Measurements from ENCODE around the gene FIGLA. TPM values are rescaled to one million over a fixed set of nuclear protein-coding genes. Genes with fewer than 3 reads are reported as not detected.
A peak's percentile ranks its signal among the peaks of the same experiment; 100 is the strongest.
"Not testable (repeated sequence)": the region's sequence is repeated elsewhere in the genome, so short reads cannot be mapped to it uniquely, and the experiment has no call there.

The FIGLA gene
- total and polyA plus RNA-seq, 5 experiments from 2014 or later: not detected

DNA sequence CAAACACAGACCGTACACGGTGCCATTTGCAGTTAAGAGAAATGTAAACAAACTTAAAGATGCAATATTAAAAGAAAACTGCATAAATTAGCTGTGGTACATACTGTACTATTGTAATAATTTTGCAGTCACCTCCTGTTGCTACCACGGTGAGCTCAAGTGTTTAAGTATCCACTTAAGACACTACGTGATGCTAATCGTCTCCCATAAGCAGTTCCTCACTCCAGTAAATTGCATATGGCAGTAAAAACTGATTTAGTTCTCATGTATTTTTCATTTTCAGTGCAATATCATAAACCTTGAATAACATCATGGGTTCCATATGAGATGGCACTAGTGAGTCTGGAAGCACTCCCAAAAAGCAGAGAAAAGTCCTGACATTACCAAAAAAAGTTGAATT lies 15.6 kb upstream of the FIGLA start:
- H3K27me3 Mint-ChIP-seq: peaks cover 0 to 2% (median 0%) of the 10 kb centered on the region in 5 donors
- no peaks in the 10 kb centered on the region for H3K4me1 Mint-ChIP-seq
- no peak overlapping the region for H3K4me3 Mint-ChIP-seq
- no peak overlapping the region for H3K27ac Mint-ChIP-seq
- peaks cover 0 to 4% (median 0%) of the 10 kb centered on the region in 3 donors for H3K36me3 Mint-ChIP-seq
- no peak for ATAC-seq
- H3K9me3 Mint-ChIP-seq: peaks cover 0 to 3% (median 0%) of the 10 kb centered on the region in 9 donors
- no peak for DNase-seq
- POLR2A ChIA-PET: no interaction called here

GRCh38 chr2:70801607-70802263 lies 11.3 kb upstream of the FIGLA start:
- Mint-ChIP-seq H3K9me3 (peaks cover 0 to 11% (median 6%) of the 10 kb centered on the region in 9 donors), H3K4me1 (peaks cover 0 to 3% (median 0%) of the 10 kb centered on the region in 4 donors), H3K36me3 (peaks cover 0 to 9% (median 8%) of the 10 kb centered on the region in 3 donors), H3K4me3 (no peak overlapping the region), H3K27ac (no peak overlapping the region), H3K27me3 (peaks cover 0 to 38% (median 5%) of the 10 kb centered on the region in 5 donors)
- DNase-seq: no peak
- POLR2A ChIA-PET: interaction anchor here (0.6 kb wide), 1 partner anchor 13 kb away, joined by 3 read pairs; no protein-coding TSS in a partner anchor
- ATAC-seq: no peak

DNA sequence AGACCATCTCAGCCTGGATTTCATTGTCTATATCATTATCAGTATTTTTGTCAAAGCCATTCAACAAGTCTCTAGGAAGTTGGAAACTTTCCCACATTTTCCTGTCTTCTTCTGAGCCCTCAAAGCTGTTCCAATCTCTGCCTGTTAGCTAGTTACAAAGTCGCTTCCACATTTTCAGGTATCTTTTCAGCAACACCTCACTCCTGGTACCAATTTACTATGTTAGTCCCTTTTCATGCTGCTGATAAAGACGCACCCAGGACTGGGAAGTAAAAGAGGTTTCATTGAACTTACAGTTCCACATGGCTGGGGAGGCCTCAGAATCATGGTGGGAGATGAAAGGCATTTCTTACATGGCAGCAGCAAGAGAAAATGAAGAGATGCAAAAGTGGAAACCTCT lies 9.3 kb upstream of the FIGLA start:
- Mint-ChIP-seq H3K4me3 (no peak overlapping the region), H3K36me3 (peaks cover 0 to 9% (median 8%) of the 10 kb centered on the region in 3 donors), H3K27ac (no peak overlapping the region), H3K4me1 (peaks cover 0 to 3% (median 0%) of the 10 kb centered on the region in 4 donors), H3K27me3 (peaks cover 0 to 41% (median 5%) of the 10 kb centered on the region in 5 donors), H3K9me3 (peaks cover 0 to 11% (median 6%) of the 10 kb centered on the region in 9 donors)
- POLR2A ChIA-PET: no interaction called here
- ATAC-seq (no peak), DNase-seq (no peak)

- POLR2A ChIA-PET, DNase-seq, H3K27ac Mint-ChIP-seq, H3K4me3 Mint-ChIP-seq, H3K4me1 Mint-ChIP-seq, ATAC-seq, H3K36me3 Mint-ChIP-seq: not testable (repeated sequence)
- H3K27me3 Mint-ChIP-seq: peaks cover 3 to 57% (median 9%) of the 10 kb centered on the region in 5 donors
- peaks cover 0 to 11% (median 6%) of the 10 kb centered on the region in 9 donors for H3K9me3 Mint-ChIP-seq
These were observed 7.6 kb upstream of the FIGLA start for GRCh38 chr2:70797996-70798395.

GRCh38 chr2:70797506-70797905 lies 7.1 kb upstream of the FIGLA start:
- Mint-ChIP-seq H3K27ac (no peak overlapping the region), H3K27me3 (peaks cover 7 to 61% (median 13%) of the 10 kb centered on the region in 5 donors), H3K4me3 (no peak overlapping the region), H3K4me1 (peaks cover 0 to 5% (median 0%) of the 10 kb centered on the region in 4 donors), H3K36me3 (peaks cover 0 to 8% (median 5%) of the 10 kb centered on the region in 3 donors), H3K9me3 (peaks cover 0 to 11% (median 6%) of the 10 kb centered on the region in 9 donors)
- POLR2A ChIA-PET: no interaction called here
- DNase-seq (no peak), ATAC-seq (no peak)

DNA sequence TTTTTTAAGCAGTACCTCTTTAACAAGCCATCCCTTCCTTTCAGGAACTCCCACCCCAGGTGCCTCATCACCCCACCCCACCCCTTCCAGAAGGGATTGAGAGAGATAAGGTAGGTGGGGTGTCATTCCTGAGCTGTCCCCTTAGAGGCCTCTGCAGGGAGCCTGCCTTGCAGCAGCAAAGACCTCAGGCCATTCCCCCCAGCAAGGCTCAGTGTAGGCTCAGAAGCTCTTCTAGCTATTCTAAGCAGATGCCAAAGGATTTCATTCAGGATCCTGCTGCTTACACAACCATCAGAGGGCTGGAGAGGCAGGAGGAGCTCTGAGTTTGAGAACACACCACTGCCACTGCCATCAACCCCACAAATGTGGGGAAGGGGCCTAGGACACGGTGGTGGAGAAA lies 5.8 kb upstream of the FIGLA start:
- ATAC-seq (no peak), DNase-seq (no peak)
- H3K4me3 Mint-ChIP-seq: no peak overlapping the region
- peaks cover 0 to 11% (median 0%) of the 10 kb centered on the region in 4 donors for H3K4me1 Mint-ChIP-seq
- POLR2A ChIA-PET: interaction anchor here (0.7 kb wide), 1 partner anchor 101 kb away, joined by 3 read pairs; no protein-coding TSS in a partner anchor
- peaks cover 0 to 11% (median 6%) of the 10 kb centered on the region in 9 donors for H3K9me3 Mint-ChIP-seq
- peaks cover 0 to 8% (median 5%) of the 10 kb centered on the region in 3 donors for H3K36me3 Mint-ChIP-seq
- H3K27me3 Mint-ChIP-seq: peaks cover 12 to 71% (median 22%) of the 10 kb centered on the region in 5 donors
- H3K27ac Mint-ChIP-seq: no peak overlapping the region

DNA sequence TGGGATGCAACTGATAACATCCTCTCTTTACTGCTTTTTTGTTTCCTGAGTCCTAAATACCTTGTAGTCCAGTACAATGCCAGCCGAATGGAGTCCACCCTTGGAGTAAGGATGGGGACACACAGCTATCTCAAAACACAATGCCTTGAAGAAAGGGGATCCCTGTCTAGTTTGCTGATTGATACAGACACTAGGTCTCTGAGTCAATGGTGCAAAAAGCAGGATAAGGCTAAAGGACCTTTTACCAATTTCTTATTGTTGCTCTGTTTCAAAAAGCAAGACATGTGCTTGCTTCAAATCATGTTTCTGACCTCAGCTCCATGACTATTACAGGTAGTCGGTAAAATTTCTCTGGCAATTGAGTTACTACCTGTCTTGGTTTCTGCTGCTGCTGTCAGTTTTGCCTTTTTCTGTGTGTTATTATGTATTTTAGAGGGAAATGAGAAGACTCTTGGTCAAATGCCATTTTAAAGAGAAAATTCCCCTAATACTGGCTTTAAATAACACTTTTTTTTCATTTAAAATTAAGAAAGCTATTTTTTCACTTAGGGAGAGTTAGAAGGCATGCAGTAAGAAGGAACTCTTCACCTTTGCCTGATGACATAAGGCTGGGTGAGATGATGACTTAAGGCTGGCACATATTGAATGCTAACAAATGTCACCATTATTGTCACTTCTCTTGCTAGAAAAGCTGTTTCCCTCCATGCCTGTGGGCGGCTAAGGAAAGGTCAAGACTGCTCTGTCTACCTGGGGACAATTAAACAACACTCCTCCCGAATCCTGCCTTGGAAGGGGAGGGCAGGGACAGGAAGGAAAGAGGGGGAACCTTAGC lies 4.9 kb upstream of the FIGLA start:
- peaks cover 0 to 16% (median 2%) of the 10 kb centered on the region in 4 donors for H3K4me1 Mint-ChIP-seq
- DNase-seq (no peak), ATAC-seq (no peak)
- H3K27ac Mint-ChIP-seq: no peak overlapping the region
- H3K4me3 Mint-ChIP-seq: no peak overlapping the region
- peaks cover 0 to 10% (median 6%) of the 10 kb centered on the region in 9 donors for H3K9me3 Mint-ChIP-seq
- H3K27me3 Mint-ChIP-seq: peaks cover 15 to 70% (median 27%) of the 10 kb centered on the region in 5 donors
- H3K36me3 Mint-ChIP-seq: peaks cover 0 to 8% (median 5%) of the 10 kb centered on the region in 3 donors
- POLR2A ChIA-PET: interaction anchor here (0.7 to 1.0 kb wide), 2 partner anchors 101 to 477 kb away, joined by 3 read pairs; no protein-coding TSS in a partner anchor

- POLR2A ChIA-PET: no interaction called here
These were observed 3.0 kb upstream of the FIGLA start for GRCh38 chr2:70793450-70793849.

GRCh38 chr2:70789304-70790135 lies 923 bp downstream of the FIGLA start:
- ATAC-seq: peak; percentile 77 to 86

More at GRCh38 chr2:70793450-70793849, 3.0 kb upstream of the FIGLA start:
- Mint-ChIP-seq H3K27ac (no peak overlapping the region), H3K4me3 (no peak overlapping the region), H3K9me3 (no peaks in the 10 kb centered on the region), H3K4me1 (peaks cover 5 to 23% (median 10%) of the 10 kb centered on the region in 4 donors), H3K36me3 (no peaks in the 10 kb centered on the region), H3K27me3 (peaks cover 19 to 70% (median 32%) of the 10 kb centered on the region in 5 donors)
- DNase-seq: no peak
- no peak for ATAC-seq

GRCh38 chr2:70785137-70785911 lies 5.1 kb downstream of the FIGLA start:
- peaks cover 8 to 16% (median 11%) of the 10 kb centered on the region in 4 donors for H3K4me1 Mint-ChIP-seq
- H3K27me3 Mint-ChIP-seq: peaks cover 19 to 39% (median 28%) of the 10 kb centered on the region in 5 donors
- POLR2A ChIA-PET: interaction anchor here (0.8 to 1.9 kb wide), 2 partner anchors 17 to 127 kb away, joined by 3 to 5 read pairs; partner anchors contain the start of gene ADD2
- no peak overlapping the region for H3K27ac Mint-ChIP-seq
- H3K9me3 Mint-ChIP-seq: no peaks in the 10 kb centered on the region
- peak; percentile 77 to 80 for ATAC-seq
- DNase-seq: peak; percentile 13 to 69 (median 37)
- no peaks in the 10 kb centered on the region for H3K36me3 Mint-ChIP-seq
- no peak overlapping the region for H3K4me3 Mint-ChIP-seq

More at GRCh38 chr2:70789304-70790135, 923 bp downstream of the FIGLA start:
- Mint-ChIP-seq H3K4me1 (peaks cover 8 to 24% (median 16%) of the 10 kb centered on the region in 4 donors), H3K9me3 (no peaks in the 10 kb centered on the region), H3K27me3 (peaks cover 31 to 74% (median 49%) of the 10 kb centered on the region in 5 donors), H3K27ac (no peak overlapping the region), H3K36me3 (no peaks in the 10 kb centered on the region), H3K4me3 (peak overlapping the region; percentile 74 to 90 (median 86))
- POLR2A ChIA-PET: no interaction called here
- DNase-seq: peak; percentile 43 to 76 (median 64)

DNA sequence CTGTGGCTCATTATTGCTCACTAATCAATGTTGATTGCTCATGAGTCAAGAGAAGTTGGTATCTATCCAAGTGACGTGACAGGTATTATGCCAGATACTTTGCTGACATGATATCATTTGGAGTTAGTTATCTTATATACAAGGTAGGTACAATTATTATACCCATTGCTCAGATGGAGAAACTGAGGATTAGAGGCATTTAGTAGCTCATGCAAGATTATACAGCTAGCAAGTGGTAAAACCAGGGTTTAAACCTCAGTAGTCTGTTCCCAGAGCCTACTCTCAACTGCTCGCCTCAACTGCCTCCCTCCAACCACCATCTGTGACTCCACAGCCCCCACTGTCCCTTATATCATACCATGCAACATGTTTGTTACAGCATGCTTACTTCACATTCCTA lies 6.1 kb downstream of the FIGLA start:
- no peak for DNase-seq
- H3K36me3 Mint-ChIP-seq: no peaks in the 10 kb centered on the region
- H3K4me1 Mint-ChIP-seq: peaks cover 3 to 8% (median 4%) of the 10 kb centered on the region in 4 donors
- no peak for ATAC-seq
- no peak overlapping the region for H3K27ac Mint-ChIP-seq
- H3K27me3 Mint-ChIP-seq: peaks cover 14 to 31% (median 24%) of the 10 kb centered on the region in 5 donors
- POLR2A ChIA-PET: interaction anchor here (1.9 kb wide), 1 partner anchor 16 kb away, joined by 5 read pairs; the partner anchor contains the start of gene ADD2
- H3K9me3 Mint-ChIP-seq: no peaks in the 10 kb centered on the region
- peak overlapping the region in 1 of 10 donors; percentile 15 for H3K4me3 Mint-ChIP-seq
